Spinal cord (tissue), 10 donors: ENCODE data around the gene ADAMTSL1. TPM values are rescaled to one million over a fixed set of nuclear protein-coding genes. Genes with fewer than 3 reads are reported as not detected.

Experiments used
- DNase-seq, 6 donors: peaks; one replicate each; pipeline versions ENCODE4 v3.0.0 to v3.0.0-alpha.2; 2013 to 2015; ENCODE audit warnings: low spot score in 6 of 6, low read depth in 4 of 6
- H3K27ac ChIP-seq: one replicate; pipeline ENCODE4 v1.5.1; 2013; ENCODE audit warnings: low read depth, low read length, control low read depth
- H3K27me3 ChIP-seq: one replicate; pipeline ENCODE4 v1.6.1; 2013; ENCODE audit warnings: low read length; ENCODE audit not compliant: control insufficient read depth, insufficient read depth
- H3K36me3 ChIP-seq: one replicate; pipeline ENCODE4 v1.6.1; 2013; ENCODE audit warnings: low read length; ENCODE audit not compliant: control insufficient read depth, insufficient read depth
- H3K4me1 ChIP-seq: one replicate; pipeline ENCODE4 v1.6.1; 2013; ENCODE audit warnings: low read length; ENCODE audit not compliant: control insufficient read depth, insufficient read depth
- H3K4me3 ChIP-seq: one replicate; pipeline ENCODE4 v1.5.1; 2013; ENCODE audit warnings: low read depth, low read length, control low read depth
- H3K9me3 ChIP-seq: one replicate; pipeline ENCODE4 v1.6.1; 2013; ENCODE audit warnings: low read length; ENCODE audit not compliant: control insufficient read depth, insufficient read depth
- whole genome bisulfite sequencing: methylation state at CpG from one replicate; pipeline ENCODE4 v1.1.5; 2013; ENCODE audit warnings: missing lambda C conversion rate; ENCODE audit not compliant: insufficient coverage; 5-methylcytosine and 5-hydroxymethylcytosine counted together
- polyA plus RNA-seq, 2 donors: library from polyadenylated mRNA; unstranded; fragments of 120-200 nt; gene quantifications; one replicate each; pipeline ENCODE4 v1.2.1, GENCODE V29; 2013; ENCODE audit not compliant: insufficient read length in 2 of 2
- total RNA-seq, 2 donors: library from RNA; depleted of rRNA in 1 of 2; stranded (reverse); fragments of 120-200 nt in 1 of 2; fragments of >200 nt in 1 of 2; gene quantifications; one replicate each; pipeline versions ENCODE4 v1.2.3 to v1.2.4, GENCODE V29; 2013 to 2014
- donor health status: healthy.

The ADAMTSL1 gene
- total and polyA plus RNA-seq, 4 donors, result 21.7 to 35.3 (median 28.4) TPM

DNA sequence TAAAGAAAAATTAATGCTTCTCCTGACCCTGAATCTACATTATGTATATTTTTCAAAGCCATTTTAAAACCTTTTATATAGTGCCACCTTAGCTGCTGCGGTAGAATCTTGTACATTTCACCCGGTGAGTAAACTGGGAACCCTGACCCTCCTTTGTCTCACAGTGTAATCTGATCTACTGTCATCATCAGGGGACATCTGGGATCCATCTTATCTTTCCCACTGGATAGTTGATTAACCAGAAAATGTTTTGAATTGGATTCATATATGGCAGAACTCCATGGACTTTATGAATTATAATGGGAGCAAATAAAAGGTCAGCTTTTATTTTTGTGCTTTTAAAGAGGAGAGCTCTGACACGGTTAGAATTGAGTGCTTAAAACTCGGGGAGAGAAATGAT lies 95.0 kb downstream of the ADAMTSL1 start:
- DNase-seq, result no peak
- H3K4me1 ChIP-seq, result no peaks in the 10 kb centered on the region
- H3K9me3 ChIP-seq, result no peaks in the 10 kb centered on the region
- no peak overlapping the region for H3K4me3 ChIP-seq
- H3K27ac ChIP-seq, result no peak overlapping the region
- no peaks in the 10 kb centered on the region for H3K27me3 ChIP-seq
- H3K36me3 ChIP-seq, result no peaks in the 10 kb centered on the region
- WGBS, result 78% methylated on average over 2 of the region's 4 CpGs

DNA sequence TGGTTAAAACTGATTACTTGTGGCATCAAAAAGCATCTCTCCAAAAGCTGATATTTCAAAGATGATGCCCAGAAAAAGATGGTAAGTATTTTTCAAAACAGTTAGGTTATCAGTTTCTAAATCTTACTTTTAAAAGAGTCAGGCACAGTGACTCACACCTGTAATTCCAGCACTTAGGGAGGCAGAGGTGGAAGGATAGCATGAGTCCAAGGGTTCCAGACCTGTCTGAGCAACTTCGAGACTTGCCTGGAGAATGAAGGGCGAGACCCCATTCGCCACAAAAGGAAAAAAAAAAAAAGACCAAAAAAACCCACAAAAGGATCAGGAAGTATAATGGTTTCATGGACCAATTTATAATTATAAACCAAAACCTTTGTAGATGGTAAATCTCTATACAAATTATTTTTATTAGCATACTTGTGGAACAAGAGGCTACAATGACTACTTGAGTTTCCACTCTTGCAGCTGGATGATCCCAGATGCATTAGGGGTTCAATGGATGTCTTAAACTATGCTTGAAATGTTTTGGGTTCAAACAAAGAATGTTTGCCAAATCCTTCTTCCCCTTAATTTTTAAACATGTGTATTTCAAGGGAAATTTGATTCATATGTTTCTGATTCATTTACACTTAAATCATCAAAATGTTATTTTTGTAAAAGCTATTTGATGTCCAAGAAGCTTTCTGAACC lies 96.1 kb downstream of the ADAMTSL1 start:
- Histone ChIP-seq H3K9me3 (no peaks in the 10 kb centered on the region), H3K4me3 (no peak overlapping the region), H3K4me1 (no peaks in the 10 kb centered on the region), H3K36me3 (no peaks in the 10 kb centered on the region), H3K27ac (no peak overlapping the region), H3K27me3 (no peaks in the 10 kb centered on the region)
- no peak for DNase-seq
- no CpG with 5 or more reads among the region's 3 CpGs for WGBS

DNA sequence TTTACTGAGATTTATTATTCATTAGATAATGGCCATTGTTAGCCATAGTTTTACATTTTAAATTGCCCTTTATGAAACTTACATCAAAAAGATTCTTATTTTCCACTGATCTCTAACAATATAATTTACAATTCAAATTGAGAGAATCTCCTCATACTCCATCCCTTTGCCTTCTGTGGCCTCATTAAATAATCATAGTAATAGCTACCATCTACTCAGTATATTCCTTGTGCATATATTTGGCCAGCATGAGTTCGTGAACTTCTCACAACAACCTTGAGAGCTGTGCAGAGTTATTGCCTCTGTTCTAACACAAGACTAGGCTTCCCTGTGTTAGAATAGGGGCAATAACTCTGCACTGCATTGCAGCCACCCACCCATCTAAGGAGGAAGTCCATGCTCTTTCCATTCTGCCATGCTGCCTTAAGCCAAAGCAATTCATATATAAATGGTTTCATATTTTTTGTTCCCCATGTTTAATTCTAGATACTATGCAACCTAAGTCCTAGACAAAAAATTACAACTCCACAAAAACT lies 99.1 kb downstream of the ADAMTSL1 start:
- H3K36me3 ChIP-seq, result no peaks in the 10 kb centered on the region
- no peak overlapping the region for H3K27ac ChIP-seq
- WGBS, result 80% methylated on average over 1 of the region's 1 CpG
- no peaks in the 10 kb centered on the region for H3K4me1 ChIP-seq
- H3K9me3 ChIP-seq, result no peaks in the 10 kb centered on the region
- no peak for DNase-seq
- no peak overlapping the region for H3K4me3 ChIP-seq
- H3K27me3 ChIP-seq, result no peaks in the 10 kb centered on the region

DNA sequence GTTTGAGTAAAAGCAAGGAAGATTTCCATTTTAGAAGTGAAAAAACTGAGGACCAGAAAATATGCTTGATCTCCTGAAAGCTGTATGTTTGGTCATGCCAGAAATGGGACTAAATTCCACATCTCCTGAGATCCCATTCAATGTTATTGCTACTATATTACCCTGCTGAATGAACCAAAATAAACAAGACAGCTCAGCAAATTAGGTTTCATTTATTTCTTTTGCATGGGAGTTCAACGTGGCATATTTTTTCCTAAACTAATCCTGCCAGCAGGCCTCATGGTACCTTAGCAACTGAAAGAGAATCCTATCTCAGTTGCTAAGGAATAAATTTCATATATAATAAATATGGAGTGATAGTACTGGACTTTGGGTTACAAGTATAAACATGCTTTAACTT lies 101.7 kb downstream of the ADAMTSL1 start:
- H3K9me3 ChIP-seq, result no peaks in the 10 kb centered on the region
- H3K4me3 ChIP-seq, result no peak overlapping the region
- H3K27ac ChIP-seq, result no peak overlapping the region
- no peaks in the 10 kb centered on the region for H3K36me3 ChIP-seq
- no peaks in the 10 kb centered on the region for H3K27me3 ChIP-seq
- no CpG with 5 or more reads among the region's 1 CpG for WGBS
- no peaks in the 10 kb centered on the region for H3K4me1 ChIP-seq
- peak in 2 of 6 donors; percentile 13 to 60 for DNase-seq

DNA sequence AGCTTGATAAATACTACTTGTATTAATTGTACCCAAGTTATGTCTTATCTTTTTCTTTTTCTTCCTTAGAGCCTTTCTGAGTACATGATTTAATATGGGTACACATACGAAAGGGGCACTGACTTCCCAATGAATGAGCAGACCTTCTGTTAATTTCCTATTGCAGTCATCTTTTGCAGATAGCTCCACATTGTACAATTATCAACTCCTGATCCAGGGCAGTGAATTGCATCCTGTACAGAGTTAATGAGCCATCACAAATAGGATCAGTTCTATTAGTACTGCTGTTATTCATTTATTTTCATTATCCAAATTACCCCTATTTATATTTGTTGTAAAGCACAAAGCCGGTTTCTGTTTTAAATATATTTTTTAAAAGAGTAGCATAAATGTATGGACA lies 105.6 kb downstream of the ADAMTSL1 start:
- H3K27me3 ChIP-seq, result no peaks in the 10 kb centered on the region

DNA sequence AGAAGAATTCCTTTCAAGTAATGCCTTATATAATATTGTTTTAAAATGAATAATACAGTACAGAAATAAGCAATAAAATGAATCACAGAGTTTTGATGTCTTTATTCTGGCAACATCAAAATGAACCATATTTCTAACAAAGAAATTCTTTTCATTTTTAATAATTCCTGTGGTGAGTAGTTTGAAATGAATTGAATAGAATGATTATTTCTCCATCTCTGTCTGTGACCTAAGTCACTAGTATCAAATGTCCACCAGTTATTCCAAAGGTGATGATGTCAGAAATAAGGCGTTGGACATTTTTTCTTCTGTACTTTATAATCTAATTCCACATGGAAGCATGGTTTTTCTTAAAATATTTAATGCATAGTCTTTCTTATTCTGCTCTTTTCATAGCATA lies 106.2 kb downstream of the ADAMTSL1 start:
- no CpG with 5 or more reads among the region's 1 CpG for WGBS
- Histone ChIP-seq H3K27me3 (no peaks in the 10 kb centered on the region), H3K27ac (no peak overlapping the region), H3K4me1 (no peaks in the 10 kb centered on the region), H3K4me3 (no peak overlapping the region), H3K9me3 (no peaks in the 10 kb centered on the region), H3K36me3 (no peaks in the 10 kb centered on the region)
- DNase-seq, result no peak

More for the DNA sequence above, 105.6 kb downstream of the ADAMTSL1 start:
- H3K9me3 ChIP-seq, result no peaks in the 10 kb centered on the region
- no peak overlapping the region for H3K4me3 ChIP-seq
- H3K4me1 ChIP-seq, result no peaks in the 10 kb centered on the region
- no peak overlapping the region for H3K27ac ChIP-seq
- no peaks in the 10 kb centered on the region for H3K36me3 ChIP-seq
- DNase-seq, result peak in 1 of 6 donors; percentile 70
- WGBS, result no CpG with 5 or more reads among the region's 2 CpGs

DNA sequence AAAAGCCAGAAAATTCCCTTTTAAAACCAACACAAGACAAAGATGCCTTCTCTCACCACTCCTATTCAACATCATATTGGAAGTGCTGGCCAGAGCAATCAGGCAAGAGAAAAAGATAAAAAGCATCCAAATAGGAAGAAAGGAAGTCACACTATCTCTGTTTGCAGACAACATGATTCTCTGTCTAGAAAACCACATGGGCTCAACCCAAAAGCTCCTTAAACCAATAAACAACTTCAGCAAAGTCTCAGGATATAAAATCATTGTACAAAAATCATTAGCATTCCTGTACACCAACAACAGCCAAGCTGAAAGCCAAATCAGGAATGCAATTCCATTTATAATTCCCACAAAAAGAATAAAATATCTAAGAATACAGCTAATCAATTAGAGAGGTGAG lies 112.0 kb downstream of the ADAMTSL1 start:
- no peak for DNase-seq
- H3K36me3 ChIP-seq, result no peaks in the 10 kb centered on the region
- H3K27ac ChIP-seq, result no peak overlapping the region
- no peaks in the 10 kb centered on the region for H3K27me3 ChIP-seq
- peaks cover 4% of the 10 kb centered on the region for H3K9me3 ChIP-seq
- no peaks in the 10 kb centered on the region for H3K4me1 ChIP-seq
- no peak overlapping the region for H3K4me3 ChIP-seq

DNA sequence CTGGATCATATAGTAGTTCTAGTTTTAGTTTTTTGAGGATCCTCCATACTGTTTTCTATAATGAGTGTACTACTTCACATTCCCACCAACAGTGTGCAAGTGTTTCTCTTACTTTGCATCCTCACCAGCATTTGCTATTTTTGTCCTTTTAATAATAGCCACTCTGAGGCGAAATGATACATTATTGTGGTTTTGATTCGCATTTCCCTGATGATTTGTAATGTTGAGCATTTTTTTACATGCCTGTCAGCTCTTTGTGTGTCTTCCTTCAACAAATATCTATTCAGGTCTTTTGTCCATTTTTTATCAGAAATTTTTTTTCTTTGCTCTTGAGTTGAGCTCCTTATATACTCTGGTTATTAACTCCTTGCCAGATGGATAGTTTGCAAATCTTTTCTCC lies 114.0 kb downstream of the ADAMTSL1 start:
- Histone ChIP-seq H3K4me3 (no peak overlapping the region), H3K27me3 (no peaks in the 10 kb centered on the region), H3K4me1 (no peaks in the 10 kb centered on the region), H3K36me3 (no peaks in the 10 kb centered on the region), H3K27ac (no peak overlapping the region), H3K9me3 (peaks cover 5% of the 10 kb centered on the region)
- no peak for DNase-seq
- no CpG with 5 or more reads among the region's 2 CpGs for WGBS

DNA sequence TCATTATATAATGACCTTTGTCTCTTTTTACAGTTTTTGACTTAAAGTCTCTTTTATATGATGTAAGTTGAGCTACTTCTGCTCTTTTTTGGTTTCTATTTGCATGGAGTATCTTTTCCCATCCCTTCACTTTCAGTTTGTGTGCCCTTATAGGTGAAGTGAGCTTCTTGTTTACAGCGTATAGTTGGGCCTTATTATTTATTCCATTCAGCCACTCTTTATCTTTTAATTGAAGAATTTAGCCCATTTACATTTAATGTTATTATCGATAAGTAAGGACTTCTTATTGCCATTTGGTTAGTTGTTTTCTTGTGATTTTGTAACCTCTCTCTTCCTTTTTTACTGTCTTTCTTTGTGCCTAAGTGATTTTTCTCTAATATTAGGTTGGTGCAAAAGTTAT lies 117.3 kb downstream of the ADAMTSL1 start:
- no peaks in the 10 kb centered on the region for H3K27me3 ChIP-seq
- H3K4me1 ChIP-seq, result peaks cover 4% of the 10 kb centered on the region
- H3K36me3 ChIP-seq, result no peaks in the 10 kb centered on the region
- no CpG with 5 or more reads among the region's 2 CpGs for WGBS
- no peak overlapping the region for H3K27ac ChIP-seq
- H3K9me3 ChIP-seq, result peaks cover 7% of the 10 kb centered on the region
- no peak overlapping the region for H3K4me3 ChIP-seq
- no peak for DNase-seq

DNA sequence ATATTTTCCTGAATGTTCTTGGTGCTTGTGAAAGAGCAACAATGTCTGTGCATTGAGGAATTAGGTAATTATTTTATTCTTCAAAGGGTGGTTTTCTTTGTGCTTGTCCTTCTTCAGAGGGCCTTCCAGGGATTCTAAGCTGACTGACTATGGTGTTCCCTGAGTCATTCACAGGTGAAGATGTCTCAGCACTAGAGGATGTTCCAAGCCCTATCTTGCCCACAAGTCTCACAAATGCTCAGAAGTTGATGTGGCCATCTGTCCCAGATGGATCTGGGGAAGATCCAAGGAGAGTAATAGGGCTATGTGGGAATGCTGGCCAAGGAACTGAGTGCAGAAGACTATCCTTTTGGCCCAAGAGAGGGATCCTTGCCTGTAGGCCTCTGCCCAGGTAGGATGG lies 120.9 kb downstream of the ADAMTSL1 start:
- H3K4me1 ChIP-seq, result peaks cover 4% of the 10 kb centered on the region
- peak overlapping the region; percentile 61 for H3K27ac ChIP-seq
- H3K9me3 ChIP-seq, result peaks cover 6% of the 10 kb centered on the region
- H3K36me3 ChIP-seq, result no peaks in the 10 kb centered on the region
- H3K4me3 ChIP-seq, result no peak overlapping the region
- DNase-seq, result no peak
- no peaks in the 10 kb centered on the region for H3K27me3 ChIP-seq
